Measurements from ENCODE around the gene KCTD1.

- TF ChIP-seq CTCF (conservative IDR thresholded peaks at IDR 0.05; ENCODE audit: low read length) (no peak), EZH2phosphoT487 (IDR thresholded peaks at IDR 0.05; ENCODE audit: borderline replicate concordance, low read depth, low read length) (no peak)
These were observed 107.7 kb downstream of the KCTD1 start for GRCh38 chr18:26440644-26441043.

Measured in OCI-LY7 (cell line).